ENCODE results near the gene TMEM151B. TPM values are rescaled to one million over a fixed set of nuclear protein-coding genes. Genes with fewer than 3 reads are reported as not detected.
A peak's percentile ranks its signal among the peaks of the same experiment; 100 is the strongest.

TMEM151B gene
- total and polyA plus RNA-seq, 2 of the 13 experiments (the other 11 are each of a cell fraction or from before 2014, with no cell fraction given), result not detected

- TF ChIP-seq ZNF576 (CRISPR knock-in tag; IDR thresholded peaks at IDR 0.05) (peak; percentile 31; the same call in 1 of the 2 replicates), TMF1 (CRISPR knock-in tag; IDR thresholded peaks at IDR 0.05; ENCODE audit: low read depth) (no peak), TEAD3 (CRISPR knock-in tag; optimal IDR thresholded peaks at IDR 0.05; ENCODE audit: borderline replicate concordance) (no peak), CEBPZ (IDR thresholded peaks at IDR 0.05; ENCODE audit: low read length) (no peak), ZMAT3 (CRISPR knock-in tag; conservative IDR thresholded peaks at IDR 0.05) (peak; percentile 88; the same call in 1 of the 2 replicates), POGK (CRISPR knock-in tag; conservative IDR thresholded peaks at IDR 0.05) (peak; percentile 90), ZNF251 (CRISPR knock-in tag; IDR thresholded peaks at IDR 0.05) (no peak; the same call in 1 of the 2 replicates), ZSCAN21 (CRISPR knock-in tag; IDR thresholded peaks at IDR 0.05; ENCODE audit: borderline replicate concordance) (peak; percentile 77), ZSCAN12 (CRISPR knock-in tag; IDR thresholded peaks at IDR 0.05) (no peak), ZNF124 (CRISPR knock-in tag; IDR thresholded peaks at IDR 0.05) (no peak), PHF21A (CRISPR knock-in tag; IDR thresholded peaks at IDR 0.05) (peak; percentile 59; the same call in 1 of the 2 replicates), BRCA1 (CRISPR knock-in tag; IDR thresholded peaks at IDR 0.05) (no peak; the same call in 1 of the 2 replicates), RORA (CRISPR knock-in tag; IDR thresholded peaks at IDR 0.05) (no peak), ZNF142 (CRISPR knock-in tag; IDR thresholded peaks at IDR 0.05) (peak; percentile 49; the same call in 1 of the 2 replicates), EP300 (IDR thresholded peaks at IDR 0.05; ENCODE audit: low read depth in 2 of 2, low read length in 2 of 2) (no peak), EP300 (CRISPR knock-in tag; IDR thresholded peaks at IDR 0.05; ENCODE audit: borderline replicate concordance) (peak; percentile 60; the same call in 1 of the 2 replicates)
Measured at GRCh38 chr6:44237813-44238433, 32.3 kb upstream of the TMEM151B start (continued).

Measured in HepG2 (cell line).